Activated CD8-positive, alpha-beta memory T cell treated with anti-CD3 and anti-CD28 coated beads for 48 hours (primary cell): ENCODE data around the gene GPR149.

Experiments
- DNase-seq, 3 experiments: peaks; one replicate each; pipeline ENCODE4 v3.0.0-alpha.2; 2020; ENCODE audit warnings: low read depth in 2 of 3, low spot score in 2 of 3

The GPR149 gene

GRCh38 chr3:154345422-154346122, 84.4 kb downstream of the GPR149 start:
- DNase-seq = no peak

GRCh38 chr3:154338570-154338969, 91.4 kb downstream of the GPR149 start:
- no peak for DNase-seq

GRCh38 chr3:154338008-154338407, 92.0 kb downstream of the GPR149 start:
- DNase-seq = no peak

GRCh38 chr3:154334973-154335420, 95.0 kb downstream of the GPR149 start:
- no peak for DNase-seq

GRCh38 chr3:154327871-154328270, 102.1 kb downstream of the GPR149 start:
- DNase-seq = no peak

- DNase-seq = no peak
These were observed 105.1 kb downstream of the GPR149 start for GRCh38 chr3:154324919-154325318.

GRCh38 chr3:154323891-154324738, 105.9 kb downstream of the GPR149 start, which contains the start of gene DHX36:
TSS of gene DHX36 (minus strand) at chr3:154324487. CDS start at chr3:154324416, 71 bp downstream.
- peak; percentile 71 to 78 (median 77) for DNase-seq

GRCh38 chr3:154316974-154317767, 112.8 kb downstream of the GPR149 start:
- DNase-seq = no peak

- no peak for DNase-seq
These were observed 115.8 kb downstream of the GPR149 start for GRCh38 chr3:154314152-154314551.

- DNase-seq = no peak
These were observed 119.2 kb downstream of the GPR149 start for GRCh38 chr3:154310840-154311239.

- no peak for DNase-seq
These were observed 122.6 kb downstream of the GPR149 start for GRCh38 chr3:154307363-154307762.

- DNase-seq = no peak
These were observed 125.1 kb downstream of the GPR149 start for GRCh38 chr3:154304936-154305335.

- no peak for DNase-seq
These were observed 125.7 kb downstream of the GPR149 start for GRCh38 chr3:154304116-154304786.

- DNase-seq = no peak
These were observed 128.4 kb downstream of the GPR149 start for GRCh38 chr3:154301561-154301960.

GRCh38 chr3:154294016-154294415, 136.0 kb downstream of the GPR149 start:
- no peak for DNase-seq

- DNase-seq = no peak
These were observed 139.8 kb downstream of the GPR149 start for GRCh38 chr3:154290187-154290586.
